Activated naive CD4-positive, alpha-beta T cell treated with anti-CD3 and anti-CD28 coated beads for 36 hours (primary cell): ENCODE data around the gene DSTN. TPM values are rescaled to one million over a fixed set of nuclear protein-coding genes. Genes with fewer than 3 reads are reported as not detected.
A peak's percentile ranks its signal among the peaks of the same experiment; 100 is the strongest.
"Not testable (repeated sequence)": the region's sequence is repeated elsewhere in the genome, so short reads cannot be mapped to it uniquely, and the experiment has no call there.

Experiments
- CTCF ChIA-PET: fragments of 350-600 bp; sonication (Branson Sonifier 250); formaldehyde crosslinking; loops from one replicate; lab custom pipeline; 2021; ENCODE audit warnings: antibody characterized with exemption; lab: Charles Lee
- DNase-seq: peaks from one replicate; pipeline ENCODE4 v3.0.0-alpha.2; 2020
- H3K27ac Mint-ChIP-seq: one replicate; pipeline ENCODE4 v1.8.0; 2021; ENCODE audit warnings: mild to moderate bottlenecking, mixed read lengths
- H3K27me3 Mint-ChIP-seq: one replicate; pipeline ENCODE4 v1.8.0; 2021; ENCODE audit warnings: low read depth, mixed read lengths
- H3K36me3 Mint-ChIP-seq: one replicate; pipeline ENCODE4 v1.8.0; 2021; ENCODE audit warnings: low read depth, mixed read lengths
- H3K4me1 Mint-ChIP-seq: one replicate; pipeline ENCODE4 v1.8.0; 2021; ENCODE audit warnings: low read depth, mixed read lengths
- H3K4me3 Mint-ChIP-seq: one replicate; pipeline ENCODE4 v1.8.0; 2021; ENCODE audit warnings: mild to moderate bottlenecking, moderate library complexity, mixed read lengths
- H3K9me3 Mint-ChIP-seq: one replicate; pipeline ENCODE4 v1.8.0; 2021; ENCODE audit warnings: mixed read lengths
- intact Hi-C: fragments of 100-400 bp; cut with micrococcal nuclease; formaldehyde crosslinking; loops from one replicate; pipeline ENCODE4 v1.15.1; 2023
- total RNA-seq, 2 experiments: library from RNA; stranded (reverse); gene quantifications; one replicate each; pipeline ENCODE4 v1.2.3, GENCODE V29; 2021

Gene DSTN
- total RNA-seq, 2 experiments from 2014 or later: 68.9 to 69.7 TPM

- peaks cover 13% of the 10 kb centered on the region for H3K36me3 Mint-ChIP-seq
- no peak overlapping the region for H3K4me3 Mint-ChIP-seq
- intact Hi-C loops: no loop called here
- DNase-seq: no peak
- peaks cover 5% of the 10 kb centered on the region for H3K4me1 Mint-ChIP-seq
- H3K27ac Mint-ChIP-seq: no peak overlapping the region
- H3K9me3 Mint-ChIP-seq: peaks cover 2% of the 10 kb centered on the region
- no peaks in the 10 kb centered on the region for H3K27me3 Mint-ChIP-seq
- CTCF ChIA-PET: interaction anchor here (0.7 to 1.3 kb wide), 3 partner anchors 118 to 342 kb away, joined by 3 to 5 read pairs (median 3); no protein-coding TSS in a partner anchor
Observed at GRCh38 chr20:17653835-17654648, 84.2 kb downstream of the DSTN start.

DNA sequence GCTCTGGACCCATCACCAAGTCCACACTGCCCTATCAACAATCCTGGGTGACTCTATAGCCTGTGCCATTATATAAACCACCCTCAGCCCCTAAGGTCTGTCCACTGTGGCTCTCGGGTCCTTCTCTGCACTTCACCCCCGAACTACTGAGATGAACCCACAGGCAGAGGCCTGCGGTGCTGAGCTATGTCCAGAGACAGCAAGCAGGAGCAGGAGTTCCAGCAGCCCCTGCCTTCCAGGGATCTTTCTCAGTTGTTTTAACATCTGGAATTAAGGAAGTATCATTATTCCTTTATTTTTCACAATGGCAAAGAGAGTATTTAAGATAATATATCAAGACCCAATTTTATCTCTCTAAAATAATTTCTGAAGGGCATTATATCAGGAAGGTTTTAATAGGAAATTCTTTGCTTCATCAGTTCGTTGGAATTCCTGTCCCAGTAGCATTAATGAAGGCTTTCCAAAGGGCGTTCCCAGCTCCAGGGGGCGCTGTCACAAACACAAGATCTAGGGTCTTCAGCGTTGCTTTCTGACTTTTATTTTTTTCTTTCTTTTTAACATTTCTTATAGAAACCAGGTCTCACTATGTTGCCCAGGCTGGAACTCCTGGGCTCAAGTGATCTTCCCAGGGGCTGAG lies 84.9 kb downstream of the DSTN start:
- peaks cover 15% of the 10 kb centered on the region for H3K36me3 Mint-ChIP-seq
- H3K27ac Mint-ChIP-seq: no peak overlapping the region
- H3K9me3 Mint-ChIP-seq: peaks cover 2% of the 10 kb centered on the region
- no peaks in the 10 kb centered on the region for H3K27me3 Mint-ChIP-seq
- peak; percentile 17 for DNase-seq
- intact Hi-C loops: loop anchor here (1.0 kb wide), 1 partner anchor 244 kb away; no protein-coding TSS in a partner anchor
- peaks cover 2% of the 10 kb centered on the region for H3K4me1 Mint-ChIP-seq
- no peak overlapping the region for H3K4me3 Mint-ChIP-seq
- CTCF ChIA-PET: interaction anchor here (0.9 to 1.4 kb wide), 7 partner anchors 11 to 341 kb away, joined by 3 to 4 read pairs (median 3); partner anchors contain the start of gene RRBP1

DNA sequence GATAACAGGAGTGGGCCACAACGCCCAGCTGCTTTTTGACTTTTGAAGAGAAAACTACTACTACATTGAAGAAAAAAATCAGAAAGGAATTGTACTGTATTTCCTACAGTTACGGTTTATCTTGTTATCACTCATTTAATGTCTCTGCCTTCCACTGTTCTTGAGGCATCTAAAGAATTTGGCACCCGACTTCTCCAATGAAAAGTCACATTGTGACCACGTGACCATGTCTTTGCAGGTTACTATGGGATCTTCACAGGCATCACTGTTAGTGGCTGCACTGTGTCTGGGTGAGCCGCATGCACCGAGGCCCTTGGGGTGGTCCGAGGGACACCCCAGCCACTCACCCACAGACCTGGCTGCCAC lies 85.4 kb downstream of the DSTN start:
- Mint-ChIP-seq H3K4me3 (no peak overlapping the region), H3K36me3 (peaks cover 20% of the 10 kb centered on the region), H3K9me3 (peaks cover 2% of the 10 kb centered on the region), H3K27ac (no peak overlapping the region), H3K4me1 (peaks cover 2% of the 10 kb centered on the region), H3K27me3 (no peaks in the 10 kb centered on the region)
- DNase-seq: no peak
- intact Hi-C loops: loop anchor here (1.0 kb wide), 1 partner anchor 243 kb away; no protein-coding TSS in a partner anchor
- CTCF ChIA-PET: interaction anchor here (0.7 to 1.4 kb wide), 8 partner anchors 11 to 341 kb away, joined by 3 to 4 read pairs (median 3); partner anchors contain the start of gene RRBP1

- Mint-ChIP-seq H3K9me3 (peaks cover 2% of the 10 kb centered on the region), H3K27ac (no peak overlapping the region), H3K4me1 (peaks cover 2% of the 10 kb centered on the region), H3K4me3 (no peak overlapping the region), H3K36me3 (peaks cover 22% of the 10 kb centered on the region), H3K27me3 (no peaks in the 10 kb centered on the region)
- DNase-seq: no peak
- CTCF ChIA-PET: interaction anchor here (0.7 to 1.4 kb wide), 5 partner anchors 10 to 283 kb away, joined by 3 to 4 read pairs (median 3); partner anchors contain the start of gene RRBP1
- intact Hi-C loops: loop anchor here (1.0 kb wide), 1 partner anchor 242 kb away; no protein-coding TSS in a partner anchor
Observed at GRCh38 chr20:17655865-17656479, 86.1 kb downstream of the DSTN start.

DNA sequence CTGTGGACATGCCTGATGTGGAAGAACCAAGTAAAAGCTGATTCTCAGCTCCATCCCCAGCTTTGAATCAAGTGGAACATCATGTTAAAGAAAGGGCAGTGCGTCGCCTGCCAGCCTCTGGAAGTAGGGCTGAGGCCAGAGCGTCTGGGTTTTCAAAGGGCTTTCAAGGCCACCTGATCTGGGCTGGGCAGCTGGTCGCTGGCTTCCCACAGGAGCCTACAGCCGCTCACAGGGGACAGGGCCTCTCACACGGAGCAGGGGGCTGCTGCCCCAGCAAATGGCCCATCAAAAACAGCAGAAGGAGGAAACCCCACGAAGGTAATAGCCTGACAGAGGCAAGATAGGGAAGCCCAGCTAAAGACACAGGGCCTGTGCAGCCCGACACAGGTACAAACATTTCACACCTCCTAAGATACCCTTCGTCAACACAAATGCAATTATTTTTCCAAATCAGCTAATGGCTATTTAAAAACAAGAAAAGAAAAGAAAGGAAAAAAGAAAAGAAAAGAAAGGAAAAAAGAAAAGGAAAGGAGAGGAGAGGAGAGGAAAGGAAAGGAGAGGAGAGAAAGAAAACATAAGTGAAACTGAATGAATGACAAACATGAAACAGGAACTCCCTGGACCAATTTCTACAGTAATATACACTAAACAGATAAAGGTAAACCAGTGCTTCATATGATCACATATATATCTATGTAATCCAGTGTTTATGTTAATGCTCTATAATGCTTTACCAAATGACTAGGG lies 87.4 kb downstream of the DSTN start:
- no peaks in the 10 kb centered on the region for H3K27me3 Mint-ChIP-seq
- DNase-seq: no peak
- CTCF ChIA-PET: interaction anchor here (0.6 to 0.7 kb wide), 3 partner anchors 11 to 216 kb away, joined by 3 to 4 read pairs (median 4); no protein-coding TSS in a partner anchor
- H3K36me3 Mint-ChIP-seq: peaks cover 22% of the 10 kb centered on the region
- intact Hi-C loops: no loop called here
- H3K27ac Mint-ChIP-seq: no peak overlapping the region
- H3K4me1 Mint-ChIP-seq: peaks cover 7% of the 10 kb centered on the region
- H3K9me3 Mint-ChIP-seq: peaks cover 2% of the 10 kb centered on the region
- no peak overlapping the region for H3K4me3 Mint-ChIP-seq

GRCh38 chr20:17657898-17658647 lies 88.2 kb downstream of the DSTN start:
- CTCF ChIA-PET: no interaction called here
- Mint-ChIP-seq H3K36me3 (peaks cover 22% of the 10 kb centered on the region), H3K27me3 (no peaks in the 10 kb centered on the region), H3K9me3 (peaks cover 2% of the 10 kb centered on the region), H3K4me1 (peaks cover 9% of the 10 kb centered on the region), H3K4me3 (no peak overlapping the region), H3K27ac (no peak overlapping the region)
- DNase-seq: no peak
- intact Hi-C loops: no loop called here

- no peak overlapping the region for H3K4me3 Mint-ChIP-seq
- H3K9me3 Mint-ChIP-seq: peaks cover 2% of the 10 kb centered on the region
- DNase-seq: no peak
- H3K4me1 Mint-ChIP-seq: peaks cover 9% of the 10 kb centered on the region
- no peak overlapping the region for H3K27ac Mint-ChIP-seq
- intact Hi-C loops: no loop called here
- CTCF ChIA-PET: no interaction called here
- no peaks in the 10 kb centered on the region for H3K27me3 Mint-ChIP-seq
- peaks cover 22% of the 10 kb centered on the region for H3K36me3 Mint-ChIP-seq
Observed at GRCh38 chr20:17658648-17658993, 88.7 kb downstream of the DSTN start.

DNA sequence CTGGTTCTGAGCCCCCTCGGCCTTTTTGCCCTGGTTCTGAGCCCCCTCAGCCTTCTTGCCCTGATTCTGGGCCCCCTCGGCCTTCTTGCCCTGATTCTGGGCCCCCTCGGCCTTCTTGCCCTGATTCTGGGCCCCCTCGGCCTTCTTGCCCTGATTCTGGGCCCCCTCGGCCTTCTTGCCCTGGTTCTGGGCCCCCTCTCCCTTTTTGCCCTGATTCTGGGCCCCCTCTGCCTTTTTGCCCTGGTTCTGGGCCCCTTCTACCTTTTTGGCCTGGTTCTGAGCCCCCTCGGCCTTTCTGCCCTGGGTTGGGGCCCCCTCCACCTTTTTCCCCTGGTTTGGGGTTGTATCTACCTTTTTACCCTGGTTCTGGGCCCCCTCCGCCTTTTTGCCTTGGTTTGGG lies 89.5 kb downstream of the DSTN start:
- H3K27me3 Mint-ChIP-seq, intact Hi-C loops, DNase-seq, H3K9me3 Mint-ChIP-seq, H3K4me3 Mint-ChIP-seq, H3K27ac Mint-ChIP-seq: not testable (repeated sequence)
- CTCF ChIA-PET: interaction anchor here (0.7 kb wide), 1 partner anchor 290 kb away, joined by 7 read pairs; no protein-coding TSS in a partner anchor
- Mint-ChIP-seq H3K36me3 (peaks cover 22% of the 10 kb centered on the region), H3K4me1 (peaks cover 15% of the 10 kb centered on the region)

Other genes starting within 250 kb of the DSTN start
- under 1 TPM in 1 of 2 experiments, not detected in 1; 0.19 TPM for gene BFSP1, start 38.7 kb upstream of the DSTN start, total RNA-seq
- gene RRBP1, start 112.2 kb downstream of the DSTN start, total RNA-seq: 10 to 100 TPM; 19.6 to 20.0 TPM
- gene BANF2, start 129.9 kb downstream of the DSTN start, total RNA-seq: not detected